SIG-M5 (cell line): ENCODE data around the gene SLC28A3.

Experiments used
- DNase-seq: peaks from one replicate; lab custom pipeline; 2025; lab: John Stamatoyannopoulos, UW

Gene SLC28A3

GRCh38 chr9:84297162-84297821, 43.3 kb downstream of the SLC28A3 start:
- DNase-seq: no peak

- DNase-seq: no peak
Observed at GRCh38 chr9:84296146-84296843, 44.3 kb downstream of the SLC28A3 start.

- DNase-seq: no peak
Observed at GRCh38 chr9:84294241-84294950, 46.2 kb downstream of the SLC28A3 start.

GRCh38 chr9:84293001-84293798, 47.4 kb downstream of the SLC28A3 start:
- no peak for DNase-seq

GRCh38 chr9:84285381-84285780, 55.2 kb downstream of the SLC28A3 start:
- DNase-seq: no peak

- no peak for DNase-seq
Observed at GRCh38 chr9:84283946-84284345, 56.6 kb downstream of the SLC28A3 start.

GRCh38 chr9:84278130-84278529, 62.4 kb downstream of the SLC28A3 start:
- no peak for DNase-seq

GRCh38 chr9:84277646-84278045, 62.9 kb downstream of the SLC28A3 start:
- no peak for DNase-seq

- no peak for DNase-seq
Observed at GRCh38 chr9:84276741-84277140, 63.8 kb downstream of the SLC28A3 start.

- no peak for DNase-seq
Observed at GRCh38 chr9:84271921-84272556, 68.5 kb downstream of the SLC28A3 start.

- DNase-seq: no peak
Observed at GRCh38 chr9:84271531-84271900, 69.0 kb downstream of the SLC28A3 start.

GRCh38 chr9:84270847-84271530, 69.6 kb downstream of the SLC28A3 start:
- DNase-seq: no peak

GRCh38 chr9:84266087-84266561, 74.4 kb downstream of the SLC28A3 start:
- no peak for DNase-seq

- no peak for DNase-seq
Observed at GRCh38 chr9:84264307-84265029, 76.1 kb downstream of the SLC28A3 start.

GRCh38 chr9:84261070-84261746, 79.3 kb downstream of the SLC28A3 start:
- DNase-seq: no peak

GRCh38 chr9:84258371-84258770, 82.2 kb downstream of the SLC28A3 start:
- no peak for DNase-seq

- DNase-seq: no peak
Observed at GRCh38 chr9:84255696-84256095, 84.9 kb downstream of the SLC28A3 start.

- DNase-seq: no peak
Observed at GRCh38 chr9:84254972-84255371, 85.6 kb downstream of the SLC28A3 start.

- no peak for DNase-seq
Observed at GRCh38 chr9:84251921-84252320, 88.6 kb downstream of the SLC28A3 start.

- no peak for DNase-seq
Observed at GRCh38 chr9:84241817-84242373, 98.7 kb downstream of the SLC28A3 start.
